ENCODE measurements around the gene STARD9.

DNA sequence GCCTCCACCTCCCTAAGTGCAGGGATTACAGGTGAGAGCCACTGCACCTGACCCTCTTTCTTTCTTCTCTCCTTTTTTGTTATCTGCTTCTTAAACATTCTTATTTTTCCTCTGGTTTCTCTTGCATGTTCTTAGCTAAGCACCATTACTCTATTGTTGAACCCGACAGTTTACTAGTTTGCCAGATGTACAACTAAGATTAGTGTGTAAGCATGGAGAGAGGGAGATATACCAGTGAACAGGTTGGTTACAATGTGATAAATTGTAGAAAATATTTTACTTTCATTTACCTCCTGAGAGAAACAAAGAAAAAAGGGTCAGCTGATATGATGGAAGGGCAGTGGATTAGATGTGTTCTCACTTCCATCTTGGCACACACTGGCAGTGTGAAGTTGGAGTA is 21.9 kb upstream of the STARD9 start:
- TF ChIP-seq EZH2 (IDR thresholded peaks at IDR 0.05; ENCODE audit: insufficient read depth, low read length) (no peak), CTCF (IDR thresholded peaks at IDR 0.05; ENCODE audit: insufficient read depth, low read depth, low read length) (no peak)
